SU-DHL-6 (cell line): ENCODE data around the gene GALNT17.

ENCODE experiments used
- H2AFZ ChIP-seq: fragments of 200-600 bp; sonication (generic); 2 replicates; pipeline ENCODE4 v1.6.1; 2014; ENCODE audit warnings: low read depth, mild to moderate bottlenecking, moderate library complexity, mixed read lengths, antibody characterized with exemption, low read length; ENCODE audit not compliant: severe bottlenecking
- H3F3A ChIP-seq: fragments of 200-600 bp; shearing (Covaris generic); 2 replicates; pipeline ENCODE4 v1.6.0; 2016; ENCODE audit warnings: antibody characterized with exemption, mild to moderate bottlenecking; ENCODE audit not compliant: insufficient read depth
- H3K27ac ChIP-seq: fragments of 200-600 bp; sonication (generic); 2 replicates; pipeline ENCODE4 v1.5.1; 2016; ENCODE audit warnings: low read depth, mild to moderate bottlenecking, low read length, moderate library complexity, mixed read lengths
- H3K27me3 ChIP-seq: fragments of 200-600 bp; sonication (generic), shearing (Covaris generic); 2 replicates; pipeline ENCODE4 v1.6.0; 2014; ENCODE audit warnings: mild to moderate bottlenecking, low read length
- H3K36me3 ChIP-seq: fragments of 200-600 bp; sonication (generic); 2 replicates; pipeline ENCODE4 v1.6.1; 2014; ENCODE audit warnings: mild to moderate bottlenecking, low read length, mixed read lengths
- H3K4me2 ChIP-seq: fragments of 300-600, 200-600 bp; shearing (Covaris generic), sonication (generic); 2 replicates; pipeline ENCODE4 v1.6.0; 2014; ENCODE audit warnings: low read length, low read depth, mild to moderate bottlenecking; ENCODE audit not compliant: poor library complexity, severe bottlenecking
- H3K4me3 ChIP-seq: fragments of 200-600 bp; sonication (generic); 2 replicates; pipeline ENCODE4 v1.5.1; 2014; ENCODE audit warnings: antibody characterized with exemption, low read length, mild to moderate bottlenecking, mixed read lengths; ENCODE audit not compliant: insufficient read depth, poor library complexity, severe bottlenecking
- H3K79me2 ChIP-seq: fragments of 200-600 bp; sonication (generic); 2 replicates; pipeline ENCODE4 v1.6.1; 2014; ENCODE audit warnings: mild to moderate bottlenecking, low read length, moderate library complexity; ENCODE audit not compliant: insufficient read depth
- H3K9ac ChIP-seq: fragments of 200-600 bp; sonication (generic); 2 replicates; pipeline ENCODE4 v1.7.0; 2014; ENCODE audit warnings: mild to moderate bottlenecking, low read length
- H3K9me2 ChIP-seq: fragments of 200-600 bp; sonication (generic); replicated peaks from 2 replicates; pipeline ENCODE4 v1.6.1; 2014; ENCODE audit warnings: low read length; ENCODE audit not compliant: insufficient read depth
- H3K9me3 ChIP-seq: fragments of 200-600 bp; sonication (generic); 2 replicates; pipeline ENCODE4 v1.6.1; 2014; ENCODE audit warnings: low read length, mixed read lengths; ENCODE audit not compliant: insufficient read depth
- H4K20me1 ChIP-seq: fragments of 200-600 bp; sonication (generic); 2 replicates; pipeline ENCODE4 v1.6.1; 2014; ENCODE audit warnings: low read depth, mild to moderate bottlenecking, antibody characterized with exemption, low read length, moderate library complexity, mixed read lengths
- EZH2phosphoT487 ChIP-seq: fragments of 200-600 bp; sonication (generic), shearing (Covaris generic); conservative IDR thresholded peaks from 2 replicates; pipeline ENCODE4 v1.6.1; 2018; ENCODE audit warnings: mild to moderate bottlenecking, antibody characterized with exemption, low read length, moderate library complexity, mixed read lengths
- TF ChIP-seq, protein P1 (sequence below): fragments of 200-600 bp; sonication (generic); IDR thresholded peaks from one replicate; pipeline ENCODE4 v1.5.1; 2017; ENCODE audit warnings: antibody characterized with exemption, mild to moderate bottlenecking, low read length, moderate library complexity; ENCODE audit not compliant: insufficient read depth, poor library complexity, severe bottlenecking

The GALNT17 gene

DNA sequence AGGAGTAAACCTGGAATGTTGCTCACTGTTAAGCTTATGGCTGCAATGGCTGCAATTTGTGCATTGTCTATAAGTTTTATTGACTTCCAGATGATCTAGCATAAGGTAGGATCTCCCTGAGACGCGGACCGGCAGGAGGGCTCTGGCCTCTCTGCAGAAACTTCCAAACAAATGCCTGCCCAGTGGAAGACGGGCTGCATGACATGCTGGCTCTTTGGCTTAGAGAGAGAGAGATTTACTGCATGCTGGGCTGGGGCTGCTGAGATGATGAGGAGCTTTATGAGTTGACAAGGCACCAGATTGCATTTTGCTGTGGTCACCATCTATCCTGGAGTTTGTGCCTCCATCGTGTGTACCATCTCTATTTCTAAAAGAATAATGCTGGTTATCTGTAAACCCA lies 193.2 kb downstream of the GALNT17 start:
- no peaks in the 10 kb centered on the region for H3F3A ChIP-seq
- H3K79me2 ChIP-seq: no peaks in the 10 kb centered on the region
- H3K9me2 ChIP-seq: no peaks in the 10 kb centered on the region
- no peaks in the 10 kb centered on the region for H4K20me1 ChIP-seq
- H3K27me3 ChIP-seq: no peaks in the 10 kb centered on the region
- H3K9ac ChIP-seq: no peak overlapping the region
- H2AFZ ChIP-seq: no peak overlapping the region
- no peaks in the 10 kb centered on the region for H3K36me3 ChIP-seq
- H3K4me2 ChIP-seq: no peak overlapping the region
- no peak overlapping the region for H3K27ac ChIP-seq
- no peaks in the 10 kb centered on the region for H3K9me3 ChIP-seq
- no peak overlapping the region for H3K4me3 ChIP-seq
- no peak for TF ChIP-seq EZH2phosphoT487
- TF ChIP-seq, protein P1, sequence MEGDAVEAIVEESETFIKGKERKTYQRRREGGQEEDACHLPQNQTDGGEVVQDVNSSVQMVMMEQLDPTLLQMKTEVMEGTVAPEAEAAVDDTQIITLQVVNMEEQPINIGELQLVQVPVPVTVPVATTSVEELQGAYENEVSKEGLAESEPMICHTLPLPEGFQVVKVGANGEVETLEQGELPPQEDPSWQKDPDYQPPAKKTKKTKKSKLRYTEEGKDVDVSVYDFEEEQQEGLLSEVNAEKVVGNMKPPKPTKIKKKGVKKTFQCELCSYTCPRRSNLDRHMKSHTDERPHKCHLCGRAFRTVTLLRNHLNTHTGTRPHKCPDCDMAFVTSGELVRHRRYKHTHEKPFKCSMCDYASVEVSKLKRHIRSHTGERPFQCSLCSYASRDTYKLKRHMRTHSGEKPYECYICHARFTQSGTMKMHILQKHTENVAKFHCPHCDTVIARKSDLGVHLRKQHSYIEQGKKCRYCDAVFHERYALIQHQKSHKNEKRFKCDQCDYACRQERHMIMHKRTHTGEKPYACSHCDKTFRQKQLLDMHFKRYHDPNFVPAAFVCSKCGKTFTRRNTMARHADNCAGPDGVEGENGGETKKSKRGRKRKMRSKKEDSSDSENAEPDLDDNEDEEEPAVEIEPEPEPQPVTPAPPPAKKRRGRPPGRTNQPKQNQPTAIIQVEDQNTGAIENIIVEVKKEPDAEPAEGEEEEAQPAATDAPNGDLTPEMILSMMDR: no peak

DNA sequence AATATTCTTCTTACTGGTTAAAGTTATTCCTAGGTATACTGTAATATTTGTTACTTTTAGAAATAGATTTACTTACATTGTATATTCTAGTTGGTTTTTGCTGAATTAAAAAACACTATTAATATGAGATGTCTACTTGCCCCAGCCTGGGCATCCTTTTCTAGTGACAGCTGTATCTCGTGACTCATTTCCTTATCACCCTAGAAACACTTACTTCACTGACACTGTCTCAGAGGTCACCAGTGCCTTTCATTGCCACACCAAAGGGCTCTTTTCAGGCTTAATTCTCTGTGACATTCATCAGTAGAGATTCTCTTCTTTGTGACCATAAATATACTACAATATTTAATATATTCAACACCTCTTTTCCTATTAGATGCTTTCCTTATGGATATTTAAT lies 194.7 kb downstream of the GALNT17 start:
- Histone ChIP-seq H3K27me3 (no peaks in the 10 kb centered on the region), H3K4me2 (no peak overlapping the region)

DNA sequence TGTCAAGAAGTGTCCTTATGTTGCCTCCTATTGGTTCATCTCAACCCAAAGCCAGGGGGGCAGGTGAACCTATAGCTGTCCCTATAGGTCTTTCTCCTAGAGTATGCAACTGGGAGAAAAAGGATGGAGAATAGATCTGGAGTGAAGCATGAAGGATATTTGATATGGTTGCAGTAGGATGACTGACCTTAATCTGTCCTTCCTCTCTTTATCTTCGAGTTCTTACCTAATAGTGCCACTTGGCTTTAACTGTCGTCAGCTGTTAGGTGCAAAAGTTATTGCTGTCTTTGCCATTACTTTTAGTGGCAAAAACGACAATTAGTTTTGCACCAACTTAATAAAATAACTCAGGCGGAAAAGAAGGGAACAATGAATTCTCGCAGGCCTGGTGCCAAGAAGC lies 196.0 kb downstream of the GALNT17 start:
- H3K4me2 ChIP-seq: no peak overlapping the region
- no peaks in the 10 kb centered on the region for H3K27me3 ChIP-seq
- TF ChIP-seq, protein P1: no peak
- TF ChIP-seq EZH2phosphoT487: no peak
- H3K4me3 ChIP-seq: no peak overlapping the region
- no peaks in the 10 kb centered on the region for H3K9me3 ChIP-seq
- H2AFZ ChIP-seq: no peak overlapping the region
- no peak overlapping the region for H3K27ac ChIP-seq
- no peaks in the 10 kb centered on the region for H3K36me3 ChIP-seq
- H3K9me2 ChIP-seq: no peaks in the 10 kb centered on the region
- H3K79me2 ChIP-seq: no peaks in the 10 kb centered on the region
- no peaks in the 10 kb centered on the region for H4K20me1 ChIP-seq
- H3K9ac ChIP-seq: no peak overlapping the region
- no peaks in the 10 kb centered on the region for H3F3A ChIP-seq

More for the DNA sequence above, 194.7 kb downstream of the GALNT17 start:
- Histone ChIP-seq H3K79me2 (no peaks in the 10 kb centered on the region), H2AFZ (no peak overlapping the region), H4K20me1 (no peaks in the 10 kb centered on the region), H3K9me2 (no peaks in the 10 kb centered on the region), H3K9ac (no peak overlapping the region), H3K9me3 (no peaks in the 10 kb centered on the region), H3K27ac (no peak overlapping the region), H3K36me3 (no peaks in the 10 kb centered on the region), H3F3A (no peaks in the 10 kb centered on the region), H3K4me3 (no peak overlapping the region)
- no peak for TF ChIP-seq EZH2phosphoT487
- TF ChIP-seq, protein P1: no peak
